HG02870 (cell line): ENCODE data around the gene ZMYND19.
A peak's percentile ranks its signal among the peaks of the same experiment; 100 is the strongest.
"Not testable (repeated sequence)": the region's sequence is repeated elsewhere in the genome, so short reads cannot be mapped to it uniquely, and the experiment has no call there.

Experiments
- ATAC-seq: cut with Tn5 transposase; IDR thresholded peaks from one replicate; pipeline ENCODE4 v1.9.1; 2021; ENCODE audit warnings: mild to moderate bottlenecking, moderate library complexity; ENCODE audit not compliant: unreplicated experiment

ZMYND19 gene

DNA sequence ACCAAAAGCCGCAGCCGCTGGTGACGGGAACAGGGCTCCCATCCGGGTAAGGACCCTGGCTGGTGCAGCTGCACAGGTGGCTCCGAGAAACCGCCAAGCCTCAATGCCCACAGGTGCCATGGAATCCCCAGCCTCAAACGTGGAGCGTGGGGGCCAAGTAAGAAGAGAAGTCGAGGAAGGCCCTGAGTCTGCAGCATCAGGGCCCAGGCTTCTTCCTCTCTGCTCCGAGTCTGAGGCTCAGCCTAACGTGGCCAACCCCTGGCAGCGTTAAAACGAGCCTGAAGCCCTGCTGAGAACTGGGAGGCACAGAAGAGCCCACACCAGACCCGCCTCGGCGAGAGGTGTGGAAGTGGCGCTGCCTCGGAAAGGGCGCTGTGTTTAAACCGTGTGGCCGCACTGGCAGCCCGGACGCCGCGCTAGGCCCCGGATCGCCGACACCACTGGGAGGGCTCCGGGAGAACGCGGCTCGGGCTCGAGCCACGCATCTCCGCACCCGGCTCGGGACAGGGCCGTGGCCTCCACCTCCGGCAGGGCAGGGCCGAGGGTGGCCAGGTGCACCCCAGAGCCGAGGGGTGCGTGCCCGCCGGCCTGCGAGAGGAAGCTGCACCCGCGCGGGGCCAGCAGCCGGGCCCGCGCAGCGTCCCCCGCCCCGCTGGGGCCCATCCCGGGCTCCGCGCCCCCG, 730 bp downstream of the ZMYND19 start:
- ATAC-seq, result peak; percentile 6

DNA sequence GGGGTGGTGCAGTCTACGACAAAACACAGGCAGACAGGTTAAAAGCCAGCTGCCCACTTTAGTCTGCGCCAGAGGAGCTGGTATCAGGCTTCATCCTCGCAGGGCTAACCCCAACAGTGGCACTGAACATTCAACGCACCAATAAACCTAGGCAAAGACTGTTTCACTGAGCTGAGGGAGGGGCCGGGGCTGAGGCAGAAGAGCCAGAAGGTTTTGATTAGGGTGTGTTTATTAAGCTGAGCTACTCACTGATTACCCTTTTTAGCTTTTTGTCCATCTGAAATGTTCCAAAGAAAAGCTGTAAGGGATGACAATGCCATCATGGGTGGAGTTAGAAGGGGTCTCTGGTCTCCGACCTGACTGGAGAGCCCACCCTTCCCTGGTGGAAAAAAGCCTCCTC, 1.4 kb downstream of the ZMYND19 start:
- no peak for ATAC-seq

DNA sequence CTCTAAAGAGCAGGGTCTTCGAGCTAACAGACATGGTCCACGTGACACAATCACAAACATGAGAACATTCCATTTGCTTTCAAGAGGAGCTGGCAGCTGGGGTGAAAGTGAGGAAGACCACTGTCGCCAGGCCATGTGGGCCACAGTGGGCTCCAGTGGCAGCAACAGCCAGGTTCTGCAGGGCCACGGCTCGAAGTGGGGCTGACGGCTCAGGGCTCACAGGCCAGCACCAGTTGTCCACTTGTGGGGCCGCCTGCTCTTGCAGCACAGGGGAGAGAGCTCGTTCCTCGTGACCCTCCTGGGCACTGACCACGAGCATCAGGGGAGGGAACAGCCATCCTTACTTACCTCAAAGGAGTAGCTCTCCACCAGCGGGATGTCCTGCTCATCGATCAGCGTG, 2.0 kb downstream of the ZMYND19 start:
- ATAC-seq, result no peak

DNA sequence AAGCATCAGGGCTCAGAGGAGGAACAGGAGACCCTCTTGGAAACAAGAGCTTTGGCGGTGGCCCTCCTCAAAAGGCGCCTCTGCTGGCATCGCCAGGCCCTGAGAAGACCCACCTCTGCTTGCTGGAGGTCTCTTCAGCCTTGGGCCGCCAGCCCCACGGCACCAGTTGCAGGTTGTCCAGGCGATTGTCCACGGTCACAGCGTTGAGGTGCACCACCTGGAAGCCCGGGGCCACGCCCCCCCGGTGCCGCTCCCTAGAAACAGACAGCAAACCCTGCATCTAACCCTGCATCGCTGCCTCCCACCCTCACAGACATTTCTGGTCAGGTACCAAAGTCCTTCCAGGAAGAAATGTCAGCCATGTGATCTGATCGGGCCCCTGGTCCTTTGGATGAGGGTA, 3.5 kb downstream of the ZMYND19 start:
- ATAC-seq, result no peak

DNA sequence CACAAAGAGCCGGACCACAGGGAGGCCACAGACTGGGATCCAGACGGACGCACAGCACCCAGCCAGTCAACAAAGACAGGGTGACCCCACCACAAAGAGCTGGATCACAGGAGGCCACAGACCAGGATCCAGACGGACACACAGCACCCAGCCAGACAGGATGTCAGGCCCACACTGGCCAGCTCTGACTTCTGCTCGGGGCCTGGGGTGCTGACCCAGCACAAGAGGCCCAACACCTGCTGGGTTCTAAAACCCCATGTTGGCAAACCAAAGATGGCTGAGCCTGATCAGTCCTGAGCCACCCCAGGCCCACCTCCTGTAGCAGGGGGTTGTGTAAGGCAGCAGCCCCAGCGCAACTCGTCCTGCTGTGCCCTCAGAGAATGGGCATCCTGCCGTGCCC, 6.4 kb downstream of the ZMYND19 start:
- no peak for ATAC-seq

DNA sequence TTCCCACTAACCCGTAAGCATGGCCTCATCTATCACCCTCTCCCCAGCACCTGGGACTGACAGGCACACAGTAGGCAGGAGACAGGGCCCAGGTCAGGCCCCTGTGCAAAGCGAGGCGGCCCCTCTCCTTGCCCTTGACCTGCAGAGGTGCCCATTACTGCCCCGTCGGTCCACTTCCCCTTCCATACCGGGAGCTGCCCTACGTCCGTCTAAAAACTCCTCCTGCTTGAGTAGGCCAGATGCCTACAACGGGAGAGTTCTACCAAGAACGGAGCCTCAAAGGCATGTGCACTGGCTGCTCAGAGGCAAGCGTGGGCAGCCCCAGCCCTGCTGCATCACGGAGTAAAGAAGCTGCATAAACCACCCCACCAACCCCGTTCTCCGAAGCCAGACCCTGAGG, 7.0 kb downstream of the ZMYND19 start:
- no peak for ATAC-seq

DNA sequence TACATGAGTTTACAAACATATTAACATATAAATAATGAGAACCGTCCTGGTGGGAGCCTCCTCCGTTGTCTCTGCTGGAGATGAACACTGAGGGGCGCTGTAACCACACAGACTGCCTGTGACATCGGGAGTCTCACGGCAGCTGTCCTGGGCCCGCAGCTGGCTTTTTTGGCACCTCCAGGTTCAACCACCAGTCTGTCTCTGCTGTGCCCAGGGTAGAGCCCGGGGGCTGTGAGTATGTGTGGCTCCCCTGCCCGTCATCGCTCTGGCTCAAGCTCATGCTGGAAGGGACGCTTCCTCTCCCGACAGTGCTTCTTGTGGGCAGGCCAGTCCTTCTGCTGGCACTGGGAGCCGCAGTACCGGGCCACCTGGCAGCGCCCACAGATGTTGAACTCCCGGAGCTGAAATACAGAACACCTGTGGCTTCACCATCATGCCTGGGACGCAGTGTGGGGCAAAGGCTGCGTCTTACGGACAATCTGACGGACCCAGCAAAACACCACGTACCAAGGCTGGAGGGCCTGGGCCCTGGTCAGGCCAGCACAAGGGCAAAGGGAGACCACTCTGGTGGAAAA, 7.9 kb downstream of the ZMYND19 start:
- ATAC-seq, result no peak

DNA sequence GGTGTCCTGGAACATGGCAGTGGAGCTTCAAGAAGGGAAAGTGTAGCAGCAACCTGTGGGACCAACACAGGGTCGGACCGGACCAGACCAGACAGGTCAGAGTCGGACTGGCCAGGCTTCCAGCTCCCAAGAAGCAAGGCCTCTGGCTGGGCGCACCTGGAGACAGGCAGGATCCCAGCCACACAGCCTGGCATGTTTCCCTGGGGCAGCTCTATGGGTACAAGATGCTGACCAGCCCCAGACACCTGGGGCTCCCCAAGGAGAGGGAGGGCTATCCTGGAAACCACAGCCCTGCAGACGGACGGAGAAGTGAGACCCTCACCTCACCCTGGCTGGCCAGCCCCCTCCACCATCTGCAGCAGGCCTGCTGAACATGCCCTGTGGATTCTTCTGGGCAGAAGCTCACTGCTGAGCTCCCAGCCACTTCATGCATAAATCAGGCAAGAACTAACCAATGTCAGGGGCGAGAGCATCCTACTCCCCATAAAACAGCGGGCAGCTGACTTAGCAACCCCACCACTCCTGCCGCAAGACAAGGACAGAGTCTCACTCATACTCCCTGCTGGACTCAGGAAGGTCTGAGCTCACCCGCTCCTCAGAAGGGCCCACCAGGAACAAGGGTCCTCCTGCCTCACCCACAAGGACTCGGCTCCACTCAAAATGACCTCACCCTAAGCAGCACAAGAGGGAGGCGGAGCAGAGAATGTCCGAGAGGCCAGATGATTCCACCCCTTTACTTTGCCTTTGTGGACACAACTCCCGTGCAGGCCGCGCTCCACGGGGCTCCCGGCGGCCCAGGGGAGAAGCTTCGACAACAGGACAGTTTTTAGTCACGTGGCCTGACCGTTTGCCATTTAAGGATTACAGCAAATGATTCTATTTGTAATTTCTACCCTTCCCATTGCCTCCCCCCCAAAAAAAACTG, 8.7 kb downstream of the ZMYND19 start:
- no peak for ATAC-seq

DNA sequence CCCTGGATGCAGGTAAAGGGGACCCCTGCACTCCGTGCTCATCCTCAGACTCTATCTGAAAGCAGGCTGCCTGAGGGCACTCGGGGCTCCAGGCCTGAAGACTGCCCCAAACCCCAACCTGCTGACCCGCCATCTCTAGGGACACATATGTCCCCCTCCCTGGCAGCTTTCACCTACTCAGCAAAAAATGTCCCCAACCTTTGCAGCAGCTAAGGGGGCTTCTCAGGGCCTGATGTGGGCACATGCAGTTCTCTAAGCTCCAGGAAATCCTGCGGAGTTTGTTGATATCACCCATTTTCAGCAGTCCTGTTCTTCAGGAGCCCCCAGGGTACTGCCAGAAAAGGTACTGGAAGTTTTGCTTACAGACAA, 9.4 kb downstream of the ZMYND19 start:
- no peak for ATAC-seq

DNA sequence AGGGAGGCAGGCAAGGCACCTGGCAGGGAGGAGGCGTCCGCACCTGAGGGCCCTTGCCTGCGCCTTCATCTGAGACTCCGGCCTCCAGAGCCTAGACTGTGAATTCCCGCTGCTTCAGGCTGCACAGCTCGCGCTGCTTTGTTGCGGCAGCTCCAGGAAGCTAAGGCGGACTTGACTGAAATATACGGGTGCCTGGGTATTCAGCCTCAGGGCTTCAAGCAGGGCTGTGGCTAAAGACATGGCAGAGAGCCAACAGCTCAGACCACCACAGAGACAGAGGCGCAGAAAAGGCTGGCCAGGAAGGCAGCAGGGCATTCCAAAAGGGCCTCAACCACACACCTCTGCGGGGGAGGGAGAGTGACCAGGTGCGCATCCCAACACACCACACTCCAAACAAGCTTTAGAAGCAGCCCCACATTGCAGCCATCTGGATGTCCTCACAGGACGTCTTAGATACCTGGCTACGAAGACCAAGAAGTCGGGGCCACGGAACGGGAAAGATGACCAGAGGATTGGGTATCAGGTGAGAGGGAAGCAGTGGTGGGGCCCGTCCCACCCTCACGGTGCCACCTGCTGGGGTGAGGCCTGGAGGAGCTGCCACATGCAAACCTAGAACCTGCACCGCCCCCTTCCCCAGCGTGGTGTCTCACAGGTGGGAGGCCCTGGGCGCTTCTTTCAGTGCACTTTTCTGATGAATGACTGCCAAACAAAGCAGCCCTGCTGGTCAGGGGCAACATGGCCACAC, 9.9 kb downstream of the ZMYND19 start:
- ATAC-seq, result no peak

DNA sequence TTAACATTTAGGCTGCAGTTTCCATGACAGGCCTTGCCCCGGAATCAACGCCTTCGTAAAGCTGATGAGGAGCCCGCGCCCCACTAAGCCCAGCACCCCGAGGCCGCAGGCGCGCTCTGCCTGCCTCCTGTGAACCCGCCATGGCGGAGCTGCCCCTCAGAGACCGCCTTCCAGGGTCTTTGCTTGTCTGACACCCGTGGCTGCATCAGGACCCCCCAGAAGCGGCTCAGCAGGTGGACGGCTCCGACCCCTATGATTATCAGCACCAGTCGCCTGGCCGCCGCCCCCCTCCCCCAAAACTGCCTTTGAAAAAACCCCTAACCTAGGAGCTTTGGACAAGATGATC, 11.1 kb downstream of the ZMYND19 start:
- ATAC-seq, result no peak

DNA sequence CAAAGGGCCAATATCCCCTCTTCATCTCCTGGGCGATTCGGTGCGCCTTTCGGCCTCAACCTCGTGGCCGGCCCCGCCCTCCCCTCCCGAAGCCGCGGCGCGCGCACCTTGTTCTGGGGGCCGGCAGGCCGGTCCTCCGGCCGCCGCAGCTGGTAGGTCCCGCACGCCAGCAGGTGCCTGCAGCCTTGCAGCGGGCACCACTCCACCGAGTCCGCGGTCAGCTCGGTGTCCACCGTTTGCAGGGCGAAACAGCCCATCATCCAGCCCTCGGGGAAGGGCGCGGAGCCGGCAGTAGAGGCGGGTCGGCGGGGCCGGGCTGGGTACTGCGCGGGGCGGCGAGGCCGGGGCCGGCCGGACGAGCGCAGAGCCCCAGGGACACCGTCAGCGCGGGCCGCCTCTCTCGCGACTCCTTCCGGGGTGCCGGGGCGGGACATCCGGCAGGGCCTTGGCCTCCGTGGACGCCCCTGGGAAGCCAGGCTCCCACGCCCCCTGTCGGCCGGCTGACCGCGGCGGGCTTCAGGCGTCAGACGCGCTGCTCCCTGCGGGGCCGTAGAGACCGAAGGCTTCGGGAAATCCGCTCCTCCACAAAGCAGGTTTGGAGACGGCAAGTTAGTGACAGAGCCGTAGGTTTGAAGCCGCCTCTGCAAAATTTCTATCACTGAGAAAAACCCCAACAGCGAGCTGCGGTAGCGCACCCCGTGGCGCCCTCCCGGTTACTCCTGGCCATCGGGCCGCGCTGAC, 11.6 kb downstream of the ZMYND19 start, which contains the start of gene DPH7:
DPH7 (minus strand) TSS at position 408 of the 741 bp plus-strand sequence; CDS start at position 260, 148 bp downstream.
- peak; percentile 81 for ATAC-seq

DNA sequence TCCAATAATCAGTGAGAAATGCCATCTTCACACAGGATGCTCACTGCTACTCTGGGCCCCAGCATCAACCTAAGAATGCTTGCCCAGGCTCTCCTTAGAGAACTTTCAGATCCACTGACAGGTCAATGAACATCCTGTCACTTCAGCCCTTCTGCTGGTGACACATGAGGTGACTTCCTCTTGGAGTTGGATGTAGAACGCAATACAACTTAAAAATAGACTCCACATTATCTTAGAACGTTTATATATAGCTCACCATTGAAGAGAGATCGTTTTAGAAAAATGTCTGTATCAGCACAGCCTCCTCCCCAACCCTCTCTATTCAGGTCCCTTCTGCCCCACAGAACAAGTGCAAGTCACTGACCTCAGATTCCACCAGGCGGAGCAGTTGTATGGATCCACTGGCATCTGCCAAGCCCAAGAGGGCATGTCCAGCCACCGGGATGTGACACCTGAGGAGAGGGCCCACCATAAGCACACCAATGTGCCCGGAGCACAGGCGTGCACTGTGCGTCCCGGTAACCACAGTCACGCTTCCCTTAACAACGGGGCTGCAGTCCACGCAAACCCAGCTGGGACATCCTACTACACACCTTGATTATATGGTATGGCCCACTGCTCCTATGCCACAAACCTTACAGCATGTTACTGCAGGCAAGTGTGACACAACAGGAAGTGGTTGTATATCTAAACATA, 14.4 kb downstream of the ZMYND19 start:
- no peak for ATAC-seq

DNA sequence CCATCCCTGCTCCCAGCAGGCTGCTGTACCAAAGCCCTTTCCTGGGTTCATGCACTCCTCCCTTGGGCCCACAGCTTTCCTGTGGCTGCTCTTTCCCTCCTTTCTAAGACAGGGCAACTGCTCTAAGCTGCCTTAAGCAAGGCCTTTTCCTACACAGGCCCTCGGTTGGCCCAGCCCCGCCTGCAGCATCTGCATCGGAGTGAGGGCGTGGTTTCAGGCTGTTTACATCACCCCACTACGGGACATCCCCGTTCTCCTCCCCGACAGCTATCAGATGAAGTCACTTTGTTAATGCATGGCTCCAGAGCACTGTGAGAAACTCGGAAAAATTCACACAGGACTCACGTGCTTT, 15.0 kb downstream of the ZMYND19 start:
- no peak for ATAC-seq

DNA sequence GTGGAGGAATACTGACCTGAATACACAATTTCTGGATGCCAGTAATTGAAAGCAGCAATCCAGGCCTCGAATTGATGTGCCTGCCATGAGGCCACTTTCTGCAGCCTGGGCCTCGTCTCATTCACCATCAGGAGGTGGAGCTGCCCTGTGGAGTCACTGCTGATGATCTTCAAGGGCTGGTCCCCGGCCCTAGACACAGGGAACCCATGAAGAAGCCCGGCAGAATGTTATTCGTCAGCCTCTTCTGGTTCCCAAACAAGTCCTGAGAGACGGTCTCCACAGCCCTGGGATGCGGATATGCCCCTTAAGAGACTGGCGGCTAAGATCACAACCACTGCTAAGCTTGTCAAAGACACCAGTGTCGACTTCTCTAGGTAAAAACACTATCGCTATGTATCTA, 16.1 kb downstream of the ZMYND19 start:
- ATAC-seq, result no peak

DNA sequence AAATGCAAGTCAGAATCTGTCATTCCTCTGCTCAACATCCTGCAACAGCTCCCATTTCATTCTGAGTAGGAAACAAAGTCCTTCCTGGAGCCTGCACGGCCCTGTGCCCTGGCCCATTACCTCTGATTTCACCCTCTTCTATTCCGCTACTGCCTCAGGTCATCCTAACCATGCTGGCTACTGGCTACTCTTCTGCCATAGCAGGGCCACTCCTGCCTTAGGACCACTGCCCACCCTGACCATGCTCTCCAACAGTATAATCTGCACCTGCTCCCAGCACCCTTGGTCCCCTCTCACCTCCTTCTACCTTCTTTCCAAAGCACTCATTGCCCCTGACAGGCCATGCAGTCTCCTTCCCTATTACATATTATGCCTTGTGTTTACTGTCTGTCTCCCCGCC, 19.7 kb downstream of the ZMYND19 start:
- no peak for ATAC-seq

DNA sequence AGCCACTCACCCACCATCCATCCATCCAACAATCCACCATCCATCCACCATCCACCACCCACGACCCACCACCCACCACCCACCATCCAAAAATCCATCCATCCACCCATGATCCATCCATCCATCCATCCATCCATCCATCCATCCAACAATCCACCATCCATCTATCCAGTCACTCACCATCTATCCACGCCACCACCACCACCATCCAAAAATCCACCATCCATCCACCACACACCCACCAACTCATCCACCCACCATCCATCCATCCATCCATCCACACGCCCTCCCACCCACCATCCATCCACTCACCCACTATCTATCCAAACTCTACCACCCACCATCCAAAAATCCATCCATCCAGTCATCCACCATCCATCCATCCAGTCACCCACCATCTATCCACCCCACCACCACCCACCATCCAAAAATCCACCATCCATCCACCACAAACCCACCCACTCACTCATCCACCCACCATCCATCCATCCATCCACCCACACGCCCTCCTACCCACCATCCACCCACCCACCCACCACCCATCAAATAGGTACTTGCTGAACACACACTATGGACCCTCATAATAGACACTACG, 20.6 kb downstream of the ZMYND19 start:
- no peak for ATAC-seq

DNA sequence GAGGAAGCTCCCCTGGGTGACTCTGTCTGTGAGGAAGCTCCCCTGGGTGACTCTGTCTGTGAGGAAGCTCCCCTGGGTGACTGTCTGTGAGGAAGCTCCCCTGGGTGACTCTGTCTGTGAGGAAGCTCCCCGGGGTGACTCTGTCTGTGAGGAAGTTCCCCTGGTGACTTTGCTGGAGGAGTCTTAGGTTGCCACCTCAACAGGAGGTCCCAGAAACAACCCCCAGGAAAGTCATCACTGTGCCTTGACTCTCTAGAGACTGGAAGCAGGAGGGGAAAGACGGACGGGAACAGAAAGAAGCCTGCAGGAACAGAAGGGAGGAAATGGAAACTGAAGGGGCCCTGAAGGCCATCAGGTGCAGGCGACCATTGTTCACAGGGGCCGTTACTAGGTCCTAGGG, 21.9 kb downstream of the ZMYND19 start:
- not testable (repeated sequence) for ATAC-seq

DNA sequence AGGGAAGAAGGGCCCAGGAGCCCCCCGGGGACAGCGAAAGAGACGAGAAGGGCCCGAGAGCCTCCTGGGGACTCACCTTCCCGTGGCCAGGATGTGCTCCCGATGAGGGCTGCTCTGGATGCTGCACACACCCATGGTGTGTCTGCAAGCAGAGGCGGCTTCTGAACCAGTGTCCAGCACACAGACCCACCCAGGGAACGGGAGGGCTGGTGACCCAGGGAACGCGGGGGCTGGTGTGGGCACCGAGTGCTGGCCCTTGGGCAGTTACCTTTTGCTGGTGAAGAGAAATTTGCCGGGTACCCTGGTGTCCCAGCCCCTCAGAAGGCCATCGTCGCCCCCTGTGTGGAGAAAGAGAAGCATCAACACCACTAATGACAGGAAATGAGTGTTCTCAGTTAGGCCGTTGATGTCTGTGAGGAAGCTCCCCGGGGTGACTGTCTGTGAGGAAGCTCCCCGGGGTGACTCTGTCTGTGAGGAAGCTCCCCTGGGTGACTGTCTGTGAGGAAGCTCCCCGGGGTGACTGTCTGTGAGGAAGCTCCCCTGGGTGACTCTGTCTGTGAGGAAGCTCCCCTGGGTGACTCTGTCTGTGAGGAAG, 25.4 kb downstream of the ZMYND19 start:
- no peak for ATAC-seq
